Cardiac fibroblast (primary cell): ENCODE results near the gene CDH2.
A peak's percentile ranks its signal among the peaks of the same experiment; 100 is the strongest.

Experiments
- DNase-seq, 2 donors: peaks; one replicate each; pipeline versions ENCODE4 v3.0.0 to v3.0.0-alpha.2; 2010; ENCODE audit warnings: low read depth in 2 of 2
- H3K4me3 ChIP-seq, 2 donors: replicated peaks in 1 of 2; 1 replicate in 1 of 2; 2 replicates in 1 of 2; pipeline ENCODE4 v1.5.1; 2011; ENCODE audit warnings: low read depth in 2 of 2, low read length in 2 of 2, mild to moderate bottlenecking in 2 of 2, moderate library complexity in 1 of 2
- CTCF ChIP-seq: IDR thresholded peaks from one replicate; pipeline ENCODE4 v1.5.1; 2011; ENCODE audit warnings: low read depth, mild to moderate bottlenecking, low read length, inconsistent platforms

Gene CDH2

GRCh38 chr18:28159055-28159454 is 17.9 kb downstream of the CDH2 start:
- TF ChIP-seq CTCF: no peak
- no peak for DNase-seq
- H3K4me3 ChIP-seq: no peak overlapping the region

GRCh38 chr18:28158083-28158581 is 18.8 kb downstream of the CDH2 start:
- peak; percentile 9 for TF ChIP-seq CTCF
- H3K4me3 ChIP-seq: no peak overlapping the region
- peak; percentile 54 to 87 for DNase-seq

- no peak overlapping the region for H3K4me3 ChIP-seq
- TF ChIP-seq CTCF: no peak
- no peak for DNase-seq
These were observed 23.4 kb downstream of the CDH2 start for GRCh38 chr18:28153485-28154065.

GRCh38 chr18:28152754-28153153 is 24.2 kb downstream of the CDH2 start:
- H3K4me3 ChIP-seq: no peak overlapping the region
- TF ChIP-seq CTCF: no peak
- no peak for DNase-seq

GRCh38 chr18:28152354-28152753 is 24.6 kb downstream of the CDH2 start:
- no peak overlapping the region for H3K4me3 ChIP-seq
- TF ChIP-seq CTCF: no peak
- DNase-seq: no peak

- TF ChIP-seq CTCF: no peak
- H3K4me3 ChIP-seq: no peak overlapping the region
- no peak for DNase-seq
These were observed 25.5 kb downstream of the CDH2 start for GRCh38 chr18:28151434-28151833.

- H3K4me3 ChIP-seq: no peak overlapping the region
- DNase-seq: no peak
- TF ChIP-seq CTCF: no peak
These were observed 26.0 kb downstream of the CDH2 start for GRCh38 chr18:28150925-28151324.
